ENCODE data around the gene RABGGTA. TPM values are rescaled to one million over a fixed set of nuclear protein-coding genes. Genes with fewer than 3 reads are reported as not detected.

Gene RABGGTA
- polyA plus RNA-seq, 1 experiment, result 52.5 TPM

GRCh38 chr14:24311837-24312615, 40.6 kb upstream of the RABGGTA start:
- Histone ChIP-seq H3K36me3 (ENCODE audit: control insufficient read depth, insufficient read depth, low read length) (peaks cover 1% of the 10 kb centered on the region; the same call in 1 of the 2 replicates), H3K27me3 (ENCODE audit: control insufficient read depth, insufficient read depth, low read length) (no peaks in the 10 kb centered on the region), H3K4me3 (ENCODE audit: low read depth, low read length) (no peak overlapping the region)
- no peak for DNase-seq (ENCODE audit: low read depth)
- ChIA-PET POLR2A (interaction anchor here (1.0 kb wide), 1 partner anchor 70 kb away, joined by 3 read pairs; the partner anchor contains the start of gene TINF2), CTCF (interaction anchor here (0.8 to 8.0 kb wide), 7 partner anchors 11 to 130 kb away, joined by 4 to 107 read pairs (median 44); partner anchors contain the start of genes DHRS1, NOP9 and TINF2)
- no peak for TF ChIP-seq CTCF (IDR thresholded peaks at IDR 0.05; ENCODE audit: insufficient read depth, low read depth, low read length)

DNA sequence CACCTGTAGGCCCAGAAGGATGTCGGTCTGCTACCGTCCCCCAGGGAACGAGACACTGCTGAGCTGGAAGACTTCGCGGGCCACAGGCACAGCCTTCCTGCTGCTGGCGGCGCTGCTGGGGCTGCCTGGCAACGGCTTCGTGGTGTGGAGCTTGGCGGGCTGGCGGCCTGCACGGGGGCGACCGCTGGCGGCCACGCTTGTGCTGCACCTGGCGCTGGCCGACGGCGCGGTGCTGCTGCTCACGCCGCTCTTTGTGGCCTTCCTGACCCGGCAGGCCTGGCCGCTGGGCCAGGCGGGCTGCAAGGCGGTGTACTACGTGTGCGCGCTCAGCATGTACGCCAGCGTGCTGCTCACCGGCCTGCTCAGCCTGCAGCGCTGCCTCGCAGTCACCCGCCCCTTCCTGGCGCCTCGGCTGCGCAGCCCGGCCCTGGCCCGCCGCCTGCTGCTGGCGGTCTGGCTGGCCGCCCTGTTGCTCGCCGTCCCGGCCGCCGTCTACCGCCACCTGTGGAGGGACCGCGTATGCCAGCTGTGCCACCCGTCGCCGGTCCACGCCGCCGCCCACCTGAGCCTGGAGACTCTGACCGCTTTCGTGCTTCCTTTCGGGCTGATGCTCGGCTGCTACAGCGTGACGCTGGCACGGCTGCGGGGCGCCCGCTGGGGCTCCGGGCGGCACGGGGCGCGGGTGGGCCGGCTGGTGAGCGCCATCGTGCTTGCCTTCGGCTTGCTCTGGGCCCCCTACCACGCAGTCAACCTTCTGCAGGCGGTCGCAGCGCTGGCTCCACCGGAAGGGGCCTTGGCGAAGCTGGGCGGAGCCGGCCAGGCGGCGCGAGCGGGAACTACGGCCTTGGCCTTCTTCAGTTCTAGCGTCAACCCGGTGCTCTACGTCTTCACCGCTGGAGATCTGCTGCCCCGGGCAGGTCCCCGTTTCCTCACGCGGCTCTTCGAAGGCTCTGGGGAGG, 39.5 kb upstream of the RABGGTA start, which contains the start of gene LTB4R:
Gene LTB4R, plus strand, starts transcription at position 857 of the 959 bp plus-strand sequence. CDS start 4,150 bp downstream, outside the sequence.
- DNase-seq (ENCODE audit: low read depth), result no peak
- H3K36me3 ChIP-seq (ENCODE audit: control insufficient read depth, insufficient read depth, low read length), result peaks cover 6% of the 10 kb centered on the region
- ChIA-PET POLR2A (interaction anchor here (1.0 kb wide), 1 partner anchor 68 kb away, joined by 3 read pairs; the partner anchor contains the start of gene TINF2), CTCF (interaction anchor here (1.0 to 8.0 kb wide), 10 partner anchors 12 to 149 kb away, joined by 3 to 107 read pairs (median 16); partner anchors contain the start of genes CBLN3, DHRS1, IRF9 and KHNYN)
- peak; percentile 33 for TF ChIP-seq CTCF (IDR thresholded peaks at IDR 0.05; ENCODE audit: insufficient read depth, low read depth, low read length)
- peak within 1 kb of the TSS; percentile 25 for H3K4me3 ChIP-seq (ENCODE audit: low read depth, low read length)
- H3K27me3 ChIP-seq (ENCODE audit: control insufficient read depth, insufficient read depth, low read length), result no peaks in the 10 kb centered on the region

DNA sequence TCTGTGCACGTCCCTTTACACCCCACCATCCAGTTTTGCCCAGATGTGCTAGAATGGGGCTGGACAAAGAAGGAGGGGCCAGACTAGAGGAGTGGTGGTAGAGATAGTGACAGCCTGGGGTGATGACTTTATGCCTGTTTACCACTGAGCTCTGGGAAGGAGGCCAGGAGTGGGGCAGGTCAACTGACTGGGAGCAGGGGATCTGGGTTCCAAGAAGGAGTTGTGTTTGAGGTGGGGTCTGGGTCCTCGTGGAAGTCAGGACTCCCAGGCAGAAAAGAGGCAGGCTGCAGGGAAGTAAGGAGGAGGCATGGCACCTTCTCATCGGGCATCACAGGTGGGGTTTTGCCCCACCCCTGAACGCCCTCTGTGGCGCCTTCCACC, 38.9 kb upstream of the RABGGTA start:
- CTCF ChIA-PET, result interaction anchor here (0.7 to 8.0 kb wide), 11 partner anchors 12 to 149 kb away, joined by 3 to 107 read pairs (median 12); partner anchors contain the start of genes CBLN3, DHRS1, IRF9 and KHNYN
- POLR2A ChIA-PET, result no interaction called here
- no peak overlapping the region for H3K4me3 ChIP-seq (ENCODE audit: low read depth, low read length)
- H3K27me3 ChIP-seq (ENCODE audit: control insufficient read depth, insufficient read depth, low read length), result no peaks in the 10 kb centered on the region
- TF ChIP-seq CTCF (IDR thresholded peaks at IDR 0.05; ENCODE audit: insufficient read depth, low read depth, low read length), result no peak
- DNase-seq (ENCODE audit: low read depth), result no peak
- peaks cover 10% of the 10 kb centered on the region for H3K36me3 ChIP-seq (ENCODE audit: control insufficient read depth, insufficient read depth, low read length)

- ChIA-PET POLR2A (interaction anchor here (1.1 kb wide), 1 partner anchor 114 kb away, joined by 3 read pairs; the partner anchor contains the start of gene TM9SF1), CTCF (interaction anchor here (0.7 to 8.0 kb wide), 19 partner anchors 9 to 252 kb away, joined by 3 to 107 read pairs (median 7); partner anchors contain the start of genes CBLN3, DHRS1, KHNYN and NOP9)
- Histone ChIP-seq H3K4me3 (ENCODE audit: low read depth, low read length) (peak within 1 kb of the TSS; percentile 25), H3K27me3 (ENCODE audit: control insufficient read depth, insufficient read depth, low read length) (no peaks in the 10 kb centered on the region), H3K36me3 (ENCODE audit: control insufficient read depth, insufficient read depth, low read length) (peaks cover 12% of the 10 kb centered on the region)
- TF ChIP-seq CTCF (IDR thresholded peaks at IDR 0.05; ENCODE audit: insufficient read depth, low read depth, low read length), result no peak
- DNase-seq (ENCODE audit: low read depth), result no peak
These were observed 38.3 kb upstream of the RABGGTA start, which contains the start of gene LTB4R2 for GRCh38 chr14:24309538-24310264. Gene LTB4R2 (plus strand): TSS chr14:24310140. CDS start chr14:24310665, 525 bp downstream.
